Vagina (tissue), 2 donors: Measurements from ENCODE around the gene DNAJC11.

Source experiments
- CTCF ChIP-seq, 3 experiments: fragments of 450-650 bp in 2 of 3; fragments of 200-600 bp in 1 of 3; sonication (generic) in 1 of 3; IDR thresholded peaks; one replicate each; pipeline ENCODE4 v1.5.1; 2017 to 2019; ENCODE audit warnings: antibody characterized with exemption in 3 of 3, mild to moderate bottlenecking in 2 of 3, moderate library complexity in 2 of 3
- POLR2A ChIP-seq, 2 donors: fragments of 450-650 bp; IDR thresholded peaks; one replicate each; pipeline ENCODE4 v1.6.1; 2017; ENCODE audit warnings: antibody characterized with exemption in 2 of 2, mild to moderate bottlenecking in 2 of 2, moderate library complexity in 2 of 2

DNA sequence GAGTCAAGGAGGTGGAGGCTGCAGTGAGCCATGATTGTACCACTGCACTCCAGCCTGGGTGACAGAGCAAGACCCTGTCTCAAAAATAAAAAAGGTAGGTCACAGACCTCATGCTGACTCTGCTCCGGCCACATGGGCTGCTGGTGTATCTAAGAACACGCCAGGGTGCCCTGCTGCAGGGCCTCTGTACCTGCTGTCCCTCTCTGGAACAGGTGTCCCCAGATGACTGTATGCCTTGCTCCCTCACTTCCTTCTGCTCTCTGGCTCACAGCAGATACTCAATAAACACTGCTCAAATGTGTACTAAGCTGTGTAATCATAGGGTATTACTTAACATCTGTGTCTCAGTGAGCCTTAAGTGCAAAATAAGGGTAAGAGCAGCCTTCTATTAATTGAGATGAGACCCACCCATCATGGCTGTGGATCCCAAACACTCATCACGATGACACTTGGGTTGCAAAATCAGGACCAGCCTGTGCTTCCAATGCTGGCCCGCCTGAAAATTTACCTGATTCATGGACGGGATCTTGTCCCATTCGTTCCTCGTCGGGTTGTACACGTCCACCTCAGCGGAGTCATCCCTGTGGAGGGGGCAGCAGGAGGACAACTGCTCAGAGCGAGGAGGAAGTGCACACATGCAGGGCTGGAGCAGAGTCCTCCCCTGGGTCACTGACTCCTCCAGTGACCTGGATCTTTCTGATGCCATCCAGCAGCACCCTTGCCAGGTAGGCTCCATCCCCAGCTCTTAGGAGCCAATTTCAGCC, 106.5 kb downstream of the DNAJC11 start:
- TF ChIP-seq POLR2A (IDR thresholded peaks at IDR 0.05): no peak
- no peak for TF ChIP-seq CTCF (IDR thresholded peaks at IDR 0.05)
